GM12878 (cell line): ENCODE data around the gene REEP2. TPM values are rescaled to one million over a fixed set of nuclear protein-coding genes. Genes with fewer than 3 reads are reported as not detected.

Source experiments
- ATAC-seq: fragments of 200-7000 bp; cut with Tn5 transposase; 3 replicates; pipeline ENCODE4 v1.9.1; 2020; ENCODE audit warnings: mild to moderate bottlenecking, moderate library complexity
- BruUV-seq: library from RNA; stranded (reverse); fragments of 400-500 nt; replicated peaks from 2 replicates; lab custom pipeline; 2021; lab: Mats Ljungman, UMichigan
- CTCF ChIA-PET: fragments of 300-600 bp; sonication (Branson Sonifier 250); formaldehyde crosslinking; extraction: SDS; loops from one replicate; lab custom pipeline; 2021; ENCODE audit warnings: inconsistent platforms; lab: Yijun Ruan, JAX
- POLR2A ChIA-PET: fragments of 350-600 bp; formaldehyde crosslinking; extraction: SDS; loops from one replicate; lab custom pipeline; 2021; ENCODE audit warnings: inconsistent platforms; lab: Charles Lee
- RAD21 ChIA-PET: fragments of 300-600 bp; sonication (Branson Sonifier 250); formaldehyde crosslinking; loops from one replicate; lab custom pipeline; 2023; ENCODE audit warnings: antibody characterized with exemption; ENCODE audit not compliant: unreplicated experiment; lab: Charles Lee
- SMC1A ChIA-PET: fragments of 300-600 bp; sonication (Branson Sonifier 250); formaldehyde crosslinking; loops from one replicate; lab custom pipeline; 2023; ENCODE audit not compliant: unreplicated experiment, uncharacterized antibody; lab: Charles Lee
- DNase-seq: peaks from one replicate; pipeline ENCODE4 v3.0.0-alpha.2; 2011; ENCODE audit warnings: low read depth, low spot score
- FAIRE-seq: peaks from 3 replicates; lab custom pipeline; 2011; peaks lifted over from hg19 to GRCh38; lab: Jason Lieb, UNC
- H2AFZ ChIP-seq: 2 replicates; pipeline ENCODE4 v1.6.0; 2011; ENCODE audit warnings: low read depth, low read length, control low read depth; ENCODE audit not compliant: control insufficient read depth
- H3K27ac ChIP-seq: 2 replicates; pipeline ENCODE4 v1.5.1; 2011; ENCODE audit warnings: control low read depth; ENCODE audit not compliant: control insufficient read depth, insufficient read depth
- H3K27me3 ChIP-seq, 2 experiments: replicated peaks in 1 of 2; 2 replicates each; pipeline versions ENCODE4 v1.6.0 to v1.6.1; 2011; ENCODE audit warnings: low read length in 1 of 2; ENCODE audit not compliant: control insufficient read depth in 2 of 2, insufficient read depth in 2 of 2
- H3K36me3 ChIP-seq, 2 experiments: 2 replicates each; pipeline ENCODE4 v1.5.1; 2011; ENCODE audit warnings: low read length in 1 of 2; ENCODE audit not compliant: control insufficient read depth in 2 of 2, insufficient read depth in 2 of 2
- H3K4me1 ChIP-seq: 2 replicates; pipeline ENCODE4 v1.6.1; 2011; ENCODE audit warnings: mild to moderate bottlenecking, low read length, moderate library complexity, mixed read lengths; ENCODE audit not compliant: control insufficient read depth, insufficient read depth
- H3K4me2 ChIP-seq: 2 replicates; pipeline ENCODE4 v1.6.0; 2011; ENCODE audit warnings: control low read depth; ENCODE audit not compliant: control insufficient read depth, insufficient read depth
- H3K4me3 ChIP-seq: fragments of 200-600 bp; sonication (generic); 2 replicates; pipeline ENCODE4 v1.5.1; 2016
- H3K79me2 ChIP-seq: 2 replicates; pipeline ENCODE4 v1.6.0; 2011; ENCODE audit warnings: low read length; ENCODE audit not compliant: control insufficient read depth, insufficient read depth
- H3K9ac ChIP-seq: 2 replicates; pipeline ENCODE4 v1.8.0; 2011; ENCODE audit warnings: low read length, control low read depth, mixed read lengths; ENCODE audit not compliant: control insufficient read depth, insufficient read depth
- H3K9me3 ChIP-seq: replicated peaks from 3 replicates; pipeline ENCODE4 v1.5.1; 2011; ENCODE audit warnings: mild to moderate bottlenecking, low read length; ENCODE audit not compliant: control insufficient read depth, insufficient read depth
- H4K20me1 ChIP-seq: 2 replicates; pipeline ENCODE4 v1.6.0; 2011; ENCODE audit not compliant: control insufficient read depth, insufficient read depth
- BACH1 ChIP-seq: fragments of 450-650 bp; IDR thresholded peaks from 2 replicates; pipeline ENCODE4 v1.6.1; 2017; ENCODE audit warnings: mild to moderate bottlenecking, borderline replicate concordance
- CHD4 ChIP-seq: fragments of 200-600 bp; sonication (generic); IDR thresholded peaks from 2 replicates; pipeline ENCODE4 v1.6.1; 2016; ENCODE audit warnings: mild to moderate bottlenecking
- EZH2 ChIP-seq: IDR thresholded peaks from 2 replicates; pipeline ENCODE4 v1.6.1; 2012; ENCODE audit warnings: low read depth, mild to moderate bottlenecking, control low read depth, inconsistent platforms, low read length, borderline replicate concordance; ENCODE audit not compliant: control insufficient read depth
- HDAC2 ChIP-seq: fragments of 200-600 bp; sonication (generic); IDR thresholded peaks from 2 replicates; pipeline ENCODE4 v1.6.1; 2017
- IKZF1 ChIP-seq: fragments of 450-650 bp; conservative IDR thresholded peaks from 2 replicates; pipeline ENCODE4 v1.6.1; 2017; ENCODE audit warnings: antibody characterized with exemption, mild to moderate bottlenecking
- NFIC ChIP-seq: IDR thresholded peaks from 2 replicates; pipeline ENCODE4 v1.6.1; 2012; ENCODE audit warnings: low read depth, mild to moderate bottlenecking, inconsistent platforms, low read length, moderate library complexity
- NFYA ChIP-seq: IDR thresholded peaks from 2 replicates; pipeline ENCODE4 v1.6.1; 2011; ENCODE audit warnings: low read depth, mild to moderate bottlenecking, low read length, improper control_type of control experiment, borderline replicate concordance
- POLR2A ChIP-seq: IDR thresholded peaks from 2 replicates; pipeline ENCODE4 v1.6.1; 2011; ENCODE audit warnings: low read depth, mild to moderate bottlenecking, low read length
- POU2F2 ChIP-seq: IDR thresholded peaks from 3 replicates; pipeline ENCODE4 v1.6.1; 2011; ENCODE audit warnings: low read depth, mild to moderate bottlenecking, low read length, borderline replicate concordance
- SMAD1 ChIP-seq: fragments of 450-650 bp; IDR thresholded peaks from 2 replicates; pipeline ENCODE4 v1.6.1; 2018; ENCODE audit warnings: mild to moderate bottlenecking, low read depth; ENCODE audit not compliant: partially characterized antibody
- TCF7 ChIP-seq: IDR thresholded peaks from 2 replicates; pipeline ENCODE4 v1.6.1; 2014; ENCODE audit warnings: antibody characterized with exemption, borderline replicate concordance
- WGBS: methylation state at CpG from one replicate; pipeline ENCODE4 v1.1.6; 2016; ENCODE audit warnings: low lambda C conversion rate; ENCODE audit not compliant: insufficient replicate concordance, insufficient coverage; ENCODE audit errors: missing lambda C conversion rate; 5-methylcytosine and 5-hydroxymethylcytosine counted together
- in situ Hi-C: fragments of 300-500 bp; cut with MboI; formaldehyde crosslinking; loops from 9 replicates; pipeline ENCODE4 v1.14.3; 2018; ENCODE audit warnings: mixed read lengths
- intact Hi-C: fragments of 100-400 bp; cut with micrococcal nuclease; formaldehyde crosslinking; loops from one replicate; pipeline ENCODE4 v1.14.2; 2022; ENCODE audit not compliant: unreplicated experiment
- polyA plus RNA-seq, 11 experiments: library from polyadenylated mRNA; depleted of rRNA in 4 of 11; unstranded in 6 of 11; stranded (reverse) in 5 of 11; fragments of >200 nt; fragmentation: Nextera tagmentation in 4 of 11; fragmentation: Illumina TruSeq in 1 of 11; extraction: Ambion mirVana in 4 of 11; extraction: Trizol in 1 of 11; gene quantifications; 1 replicate in 1 of 11; 2 replicates in 10 of 11; pipeline versions ENCODE4 v1.2.1 to v1.2.3, GENCODE V29; 2011 to 2016; ENCODE audit warnings: inconsistent platforms in 2 of 11, missing spikeins in 2 of 11, low read depth in 1 of 11
- total RNA-seq, 4 experiments: library from RNA; depleted of rRNA in 3 of 4; stranded (reverse); fragments of >200 nt in 3 of 4; fragmentation: Illumina TruSeq in 1 of 4; extraction: Trizol in 1 of 4; gene quantifications; 2 replicates each; pipeline versions ENCODE4 v1.2.1 to v1.2.3, GENCODE V29; 2013 to 2021
- TF ChIP-seq, protein P1 (sequence below): IDR thresholded peaks from 2 replicates; pipeline ENCODE4 v1.6.1; 2012; ENCODE audit warnings: low read depth, low read length, improper control_type of control experiment
- TF ChIP-seq, protein P2 (sequence below): fragments of 450-650 bp; IDR thresholded peaks from 2 replicates; pipeline ENCODE4 v1.6.1; 2017; ENCODE audit warnings: borderline replicate concordance

REEP2 gene
- total and polyA plus RNA-seq, 10 of the 15 experiments (the other 5 are each of a cell fraction or from before 2014, with no cell fraction given): 0.10 to 3.1 (median 2.0) TPM

- CTCF ChIA-PET: no interaction called here
Observed at GRCh38 chr5:138476918-138477317, 38.1 kb downstream of the REEP2 start.

More at GRCh38 chr5:138476918-138477317, 38.1 kb downstream of the REEP2 start:
- H4K20me1 ChIP-seq: no peaks in the 10 kb centered on the region
- DNase-seq (no peak), FAIRE-seq (no peak), ATAC-seq (no peak)
- no peaks in the 10 kb centered on the region for H3K36me3 ChIP-seq
- ChIA-PET POLR2A (no interaction called here), SMC1A (no interaction called here), RAD21 (no interaction called here)
- H3K79me2 ChIP-seq: no peaks in the 10 kb centered on the region
- no peak overlapping the region for H2AFZ ChIP-seq
- no peak overlapping the region for H3K4me3 ChIP-seq
- no peak overlapping the region for H3K4me2 ChIP-seq
- no peak for TF ChIP-seq NFYA
- TF ChIP-seq TCF7: no peak
- TF ChIP-seq POLR2A: no peak
- no peak for TF ChIP-seq BACH1
- no peak for TF ChIP-seq EZH2
- TF ChIP-seq, protein P1, sequence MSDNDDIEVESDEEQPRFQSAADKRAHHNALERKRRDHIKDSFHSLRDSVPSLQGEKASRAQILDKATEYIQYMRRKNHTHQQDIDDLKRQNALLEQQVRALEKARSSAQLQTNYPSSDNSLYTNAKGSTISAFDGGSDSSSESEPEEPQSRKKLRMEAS: no peak
- no peak for TF ChIP-seq HDAC2
- no peak for TF ChIP-seq NFIC
- TF ChIP-seq POU2F2: no peak
- TF ChIP-seq CHD4: no peak
- no peak for TF ChIP-seq IKZF1
- TF ChIP-seq, protein P2, sequence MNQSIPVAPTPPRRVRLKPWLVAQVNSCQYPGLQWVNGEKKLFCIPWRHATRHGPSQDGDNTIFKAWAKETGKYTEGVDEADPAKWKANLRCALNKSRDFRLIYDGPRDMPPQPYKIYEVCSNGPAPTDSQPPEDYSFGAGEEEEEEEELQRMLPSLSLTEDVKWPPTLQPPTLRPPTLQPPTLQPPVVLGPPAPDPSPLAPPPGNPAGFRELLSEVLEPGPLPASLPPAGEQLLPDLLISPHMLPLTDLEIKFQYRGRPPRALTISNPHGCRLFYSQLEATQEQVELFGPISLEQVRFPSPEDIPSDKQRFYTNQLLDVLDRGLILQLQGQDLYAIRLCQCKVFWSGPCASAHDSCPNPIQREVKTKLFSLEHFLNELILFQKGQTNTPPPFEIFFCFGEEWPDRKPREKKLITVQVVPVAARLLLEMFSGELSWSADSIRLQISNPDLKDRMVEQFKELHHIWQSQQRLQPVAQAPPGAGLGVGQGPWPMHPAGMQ: no peak
- TF ChIP-seq SMAD1: no peak
- in situ Hi-C loops: no loop called here
- no peak overlapping the region for H3K27ac ChIP-seq
- 74% methylated on average over 7 of the region's 7 CpGs for WGBS
- H3K4me1 ChIP-seq: no peaks in the 10 kb centered on the region
- H3K27me3 ChIP-seq: no peaks in the 10 kb centered on the region
- no peaks in the 10 kb centered on the region for H3K9me3 ChIP-seq
- BruUV-seq: no TSS peak
- intact Hi-C loops: no loop called here
- H3K9ac ChIP-seq: no peak overlapping the region
